Measurements from ENCODE around the gene SYNPO2. TPM values are rescaled to one million over a fixed set of nuclear protein-coding genes. Genes with fewer than 3 reads are reported as not detected.

SYNPO2 gene
- total RNA-seq, 1 experiment from 2014 or later = 0.04 TPM

DNA sequence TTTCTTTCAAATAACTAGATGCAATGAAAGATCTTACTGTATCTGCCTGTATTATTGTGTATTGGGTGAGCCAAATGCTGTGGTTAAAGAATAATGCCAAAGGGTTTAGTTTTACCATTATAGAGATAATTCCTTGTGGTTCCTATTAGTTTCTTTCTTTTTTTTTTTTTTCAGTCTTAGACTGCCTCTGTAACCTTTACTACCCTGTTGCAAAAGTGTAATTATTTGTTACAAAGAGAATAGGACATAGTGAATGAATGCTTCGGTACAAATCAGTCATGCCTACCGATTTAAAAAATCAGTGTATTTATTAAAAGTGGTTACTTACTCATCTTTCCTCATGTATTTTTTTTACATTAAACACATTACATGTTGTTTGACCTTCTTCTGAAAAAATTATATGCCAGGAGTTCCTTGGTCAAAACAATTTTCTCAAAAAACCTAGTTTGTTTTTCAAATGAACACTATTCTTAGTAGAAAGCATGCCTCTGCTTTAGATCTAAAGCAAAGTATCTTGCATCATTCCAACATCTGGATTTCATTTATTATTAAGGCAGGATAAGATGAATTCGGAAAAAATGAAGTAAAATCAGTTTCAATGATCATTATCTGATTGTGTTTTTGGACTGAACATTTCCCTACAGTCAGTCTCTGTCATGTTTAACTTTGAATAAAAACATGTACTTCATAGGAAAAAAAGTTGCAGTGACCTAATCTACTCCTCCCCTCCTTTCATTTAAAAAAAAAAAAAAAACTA is 21.2 kb upstream of the SYNPO2 start:
- no peak overlapping the region for H3K4me2 ChIP-seq (ENCODE audit: low read length)
- intact Hi-C loops (cut with micrococcal nuclease) = no loop called here
- H3K9ac ChIP-seq (ENCODE audit: low read length) = no peak overlapping the region
- ChIA-PET CTCF (no interaction called here), POLR2A (ENCODE audit: unreplicated experiment) (no interaction called here)
- no peaks in the 10 kb centered on the region for H3K36me3 ChIP-seq (ENCODE audit: low read depth, low read length)
- TF ChIP-seq EZH2 (IDR thresholded peaks at IDR 0.05; ENCODE audit: low read length, unreplicated experiment) (no peak), EZH2phosphoT487 (IDR thresholded peaks at IDR 0.05; ENCODE audit: borderline replicate concordance, low read length) (no peak)
- TF ChIP-seq, protein P1, sequence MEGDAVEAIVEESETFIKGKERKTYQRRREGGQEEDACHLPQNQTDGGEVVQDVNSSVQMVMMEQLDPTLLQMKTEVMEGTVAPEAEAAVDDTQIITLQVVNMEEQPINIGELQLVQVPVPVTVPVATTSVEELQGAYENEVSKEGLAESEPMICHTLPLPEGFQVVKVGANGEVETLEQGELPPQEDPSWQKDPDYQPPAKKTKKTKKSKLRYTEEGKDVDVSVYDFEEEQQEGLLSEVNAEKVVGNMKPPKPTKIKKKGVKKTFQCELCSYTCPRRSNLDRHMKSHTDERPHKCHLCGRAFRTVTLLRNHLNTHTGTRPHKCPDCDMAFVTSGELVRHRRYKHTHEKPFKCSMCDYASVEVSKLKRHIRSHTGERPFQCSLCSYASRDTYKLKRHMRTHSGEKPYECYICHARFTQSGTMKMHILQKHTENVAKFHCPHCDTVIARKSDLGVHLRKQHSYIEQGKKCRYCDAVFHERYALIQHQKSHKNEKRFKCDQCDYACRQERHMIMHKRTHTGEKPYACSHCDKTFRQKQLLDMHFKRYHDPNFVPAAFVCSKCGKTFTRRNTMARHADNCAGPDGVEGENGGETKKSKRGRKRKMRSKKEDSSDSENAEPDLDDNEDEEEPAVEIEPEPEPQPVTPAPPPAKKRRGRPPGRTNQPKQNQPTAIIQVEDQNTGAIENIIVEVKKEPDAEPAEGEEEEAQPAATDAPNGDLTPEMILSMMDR (conservative IDR thresholded peaks at IDR 0.05; ENCODE audit: low read depth, low read length) = no peak
- H3K27ac ChIP-seq (ENCODE audit: low read length) = no peak overlapping the region
- no peak for ATAC-seq
- no peak overlapping the region for H2AFZ ChIP-seq (ENCODE audit: low read length)
- H3K27me3 ChIP-seq (ENCODE audit: low read length) = no peaks in the 10 kb centered on the region
- H3K9me3 ChIP-seq (ENCODE audit: low read length) = no peaks in the 10 kb centered on the region
- no peaks in the 10 kb centered on the region for H3F3A ChIP-seq (ENCODE audit: low read length, unreplicated experiment)
- H3K4me1 ChIP-seq (ENCODE audit: insufficient read depth, low read length) = no peaks in the 10 kb centered on the region
- H3K79me2 ChIP-seq (ENCODE audit: low read length) = no peaks in the 10 kb centered on the region
- BruUV-seq (replicated peaks) = no TSS peak
- no peak for DNase-seq
- no peaks in the 10 kb centered on the region for H4K20me1 ChIP-seq (ENCODE audit: low read length)
- no peaks in the 10 kb centered on the region for H3K9me2 ChIP-seq (replicated peaks; ENCODE audit: low read length)
- H3K4me3 ChIP-seq (ENCODE audit: low read length) = no peak overlapping the region

DNA sequence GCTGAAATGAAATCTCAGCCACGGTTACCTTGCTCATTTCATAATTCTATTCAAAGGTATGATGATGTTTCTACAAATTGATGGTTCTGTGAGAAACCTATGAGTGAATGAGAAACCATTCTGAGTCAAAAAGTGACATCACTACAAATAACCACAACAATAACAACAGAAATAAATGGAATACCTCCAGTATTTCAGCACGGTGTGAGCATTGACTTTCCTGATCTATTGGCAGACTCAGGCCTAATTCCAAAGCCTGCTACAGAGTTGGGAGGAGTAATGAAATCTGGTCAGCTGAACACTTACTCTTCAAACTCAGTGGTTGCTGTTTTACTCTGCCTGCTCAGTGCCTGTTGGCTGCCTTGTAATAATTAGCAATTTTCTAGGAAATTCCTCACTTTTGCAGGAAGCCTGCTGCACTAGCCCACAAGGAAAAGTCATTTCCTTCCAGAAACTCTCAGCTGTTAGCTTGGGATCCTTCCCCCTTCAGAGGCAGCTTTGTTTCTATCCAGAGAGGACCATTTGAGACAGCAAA is 18.8 kb upstream of the SYNPO2 start:
- Histone ChIP-seq H3K79me2 (ENCODE audit: low read length) (no peaks in the 10 kb centered on the region), H3K4me1 (ENCODE audit: insufficient read depth, low read length) (no peaks in the 10 kb centered on the region), H3K4me3 (ENCODE audit: low read length) (no peak overlapping the region), H3K9ac (ENCODE audit: low read length) (no peak overlapping the region), H3K27me3 (ENCODE audit: low read length) (no peaks in the 10 kb centered on the region), H3K9me2 (replicated peaks; ENCODE audit: low read length) (no peaks in the 10 kb centered on the region), H3K9me3 (ENCODE audit: low read length) (no peaks in the 10 kb centered on the region), H3K27ac (ENCODE audit: low read length) (no peak overlapping the region), H3K36me3 (ENCODE audit: low read depth, low read length) (no peaks in the 10 kb centered on the region), H4K20me1 (ENCODE audit: low read length) (no peaks in the 10 kb centered on the region), H3F3A (ENCODE audit: low read length, unreplicated experiment) (no peaks in the 10 kb centered on the region), H2AFZ (ENCODE audit: low read length) (no peak overlapping the region), H3K4me2 (ENCODE audit: low read length) (no peak overlapping the region)
- ATAC-seq = no peak
- POLR2A ChIA-PET (ENCODE audit: unreplicated experiment) = no interaction called here
- TF ChIP-seq, protein P1 (conservative IDR thresholded peaks at IDR 0.05; ENCODE audit: low read depth, low read length) = no peak
- TF ChIP-seq EZH2 (IDR thresholded peaks at IDR 0.05; ENCODE audit: low read length, unreplicated experiment) = no peak
- no peak for TF ChIP-seq EZH2phosphoT487 (IDR thresholded peaks at IDR 0.05; ENCODE audit: borderline replicate concordance, low read length)
- no TSS peak for BruUV-seq (replicated peaks)
- CTCF ChIA-PET = no interaction called here
- intact Hi-C loops (cut with micrococcal nuclease) = no loop called here
- no peak for DNase-seq

DNA sequence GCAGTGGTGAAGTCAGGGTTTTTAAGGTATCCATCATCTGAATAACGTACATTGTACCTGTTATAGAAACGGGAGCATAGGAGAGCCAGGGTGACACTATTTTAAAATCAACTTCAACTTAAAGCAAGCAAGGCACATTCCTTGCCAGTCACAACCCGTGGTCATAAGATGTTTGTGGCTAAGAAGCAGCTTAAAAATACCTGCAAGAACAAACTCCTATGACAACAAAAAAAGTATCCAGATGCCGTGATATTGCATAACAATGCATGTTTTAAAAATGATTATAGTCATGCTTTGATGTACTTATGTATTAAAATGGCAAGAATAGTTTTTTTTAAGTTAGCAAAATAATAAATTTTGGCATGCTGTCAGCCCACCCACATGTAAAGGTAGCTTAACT is 16.5 kb upstream of the SYNPO2 start:
- no peak overlapping the region for H2AFZ ChIP-seq (ENCODE audit: low read length)
- DNase-seq (no peak), ATAC-seq (no peak)
- H3K4me3 ChIP-seq (ENCODE audit: low read length) = no peak overlapping the region
- no peak overlapping the region for H3K27ac ChIP-seq (ENCODE audit: low read length)
- no peaks in the 10 kb centered on the region for H4K20me1 ChIP-seq (ENCODE audit: low read length)
- no peaks in the 10 kb centered on the region for H3K9me2 ChIP-seq (replicated peaks; ENCODE audit: low read length)
- H3K9ac ChIP-seq (ENCODE audit: low read length) = no peak overlapping the region
- ChIA-PET CTCF (no interaction called here), POLR2A (ENCODE audit: unreplicated experiment) (no interaction called here)
- no peaks in the 10 kb centered on the region for H3F3A ChIP-seq (ENCODE audit: low read length, unreplicated experiment)
- TF ChIP-seq EZH2 (IDR thresholded peaks at IDR 0.05; ENCODE audit: low read length, unreplicated experiment) (no peak), EZH2phosphoT487 (IDR thresholded peaks at IDR 0.05; ENCODE audit: borderline replicate concordance, low read length) (no peak)
- TF ChIP-seq, protein P1 (conservative IDR thresholded peaks at IDR 0.05; ENCODE audit: low read depth, low read length) = no peak
- no peak overlapping the region for H3K4me2 ChIP-seq (ENCODE audit: low read length)
- no peaks in the 10 kb centered on the region for H3K9me3 ChIP-seq (ENCODE audit: low read length)
- no peaks in the 10 kb centered on the region for H3K36me3 ChIP-seq (ENCODE audit: low read depth, low read length)
- no peaks in the 10 kb centered on the region for H3K4me1 ChIP-seq (ENCODE audit: insufficient read depth, low read length)
- BruUV-seq (replicated peaks) = no TSS peak
- intact Hi-C loops (cut with micrococcal nuclease) = no loop called here
- no peaks in the 10 kb centered on the region for H3K79me2 ChIP-seq (ENCODE audit: low read length)
- no peaks in the 10 kb centered on the region for H3K27me3 ChIP-seq (ENCODE audit: low read length)
